LNCaP clone FGC (cell line): ENCODE data around the gene ME1.
"Not testable (repeated sequence)": the region's sequence is repeated elsewhere in the genome, so short reads cannot be mapped to it uniquely, and the experiment has no call there.

ENCODE experiments used
- DNase-seq: peaks from one replicate; pipeline ENCODE4 v3.0.0-alpha.2; 2011; ENCODE audit warnings: low read depth
- H3K4me3 ChIP-seq: 2 replicates; pipeline ENCODE4 v1.5.1; 2011; ENCODE audit warnings: mild to moderate bottlenecking, low read depth, low read length, control low read depth
- TF ChIP-seq, protein P1 (sequence below): IDR thresholded peaks from 2 replicates; pipeline ENCODE4 v1.5.1; 2012; ENCODE audit warnings: mild to moderate bottlenecking; ENCODE audit not compliant: control insufficient read depth, insufficient read depth; ENCODE audit errors: extremely low read depth

ME1 gene

DNA sequence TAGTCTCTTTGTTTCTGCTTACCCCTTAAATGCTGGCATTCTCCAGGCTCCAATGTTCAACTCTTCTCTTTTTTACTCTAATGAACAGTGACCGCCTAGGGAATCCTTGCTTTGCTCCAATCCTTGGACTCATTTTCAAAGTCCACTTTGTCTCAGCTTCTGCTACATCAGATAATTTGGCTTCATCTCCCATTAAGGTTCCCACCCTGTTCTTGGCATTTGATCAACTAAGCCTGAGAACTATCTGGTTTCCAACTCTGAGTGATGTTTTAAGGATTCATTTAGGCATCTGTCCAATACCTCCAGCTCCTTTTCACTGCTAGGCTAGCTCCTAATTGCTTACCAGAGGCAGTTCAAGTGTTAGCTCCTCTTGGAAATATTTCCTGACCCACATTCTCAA, 64.9 kb downstream of the ME1 start:
- no peak overlapping the region for H3K4me3 ChIP-seq
- TF ChIP-seq, protein P1, sequence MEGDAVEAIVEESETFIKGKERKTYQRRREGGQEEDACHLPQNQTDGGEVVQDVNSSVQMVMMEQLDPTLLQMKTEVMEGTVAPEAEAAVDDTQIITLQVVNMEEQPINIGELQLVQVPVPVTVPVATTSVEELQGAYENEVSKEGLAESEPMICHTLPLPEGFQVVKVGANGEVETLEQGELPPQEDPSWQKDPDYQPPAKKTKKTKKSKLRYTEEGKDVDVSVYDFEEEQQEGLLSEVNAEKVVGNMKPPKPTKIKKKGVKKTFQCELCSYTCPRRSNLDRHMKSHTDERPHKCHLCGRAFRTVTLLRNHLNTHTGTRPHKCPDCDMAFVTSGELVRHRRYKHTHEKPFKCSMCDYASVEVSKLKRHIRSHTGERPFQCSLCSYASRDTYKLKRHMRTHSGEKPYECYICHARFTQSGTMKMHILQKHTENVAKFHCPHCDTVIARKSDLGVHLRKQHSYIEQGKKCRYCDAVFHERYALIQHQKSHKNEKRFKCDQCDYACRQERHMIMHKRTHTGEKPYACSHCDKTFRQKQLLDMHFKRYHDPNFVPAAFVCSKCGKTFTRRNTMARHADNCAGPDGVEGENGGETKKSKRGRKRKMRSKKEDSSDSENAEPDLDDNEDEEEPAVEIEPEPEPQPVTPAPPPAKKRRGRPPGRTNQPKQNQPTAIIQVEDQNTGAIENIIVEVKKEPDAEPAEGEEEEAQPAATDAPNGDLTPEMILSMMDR: no peak
- no peak for DNase-seq

DNA sequence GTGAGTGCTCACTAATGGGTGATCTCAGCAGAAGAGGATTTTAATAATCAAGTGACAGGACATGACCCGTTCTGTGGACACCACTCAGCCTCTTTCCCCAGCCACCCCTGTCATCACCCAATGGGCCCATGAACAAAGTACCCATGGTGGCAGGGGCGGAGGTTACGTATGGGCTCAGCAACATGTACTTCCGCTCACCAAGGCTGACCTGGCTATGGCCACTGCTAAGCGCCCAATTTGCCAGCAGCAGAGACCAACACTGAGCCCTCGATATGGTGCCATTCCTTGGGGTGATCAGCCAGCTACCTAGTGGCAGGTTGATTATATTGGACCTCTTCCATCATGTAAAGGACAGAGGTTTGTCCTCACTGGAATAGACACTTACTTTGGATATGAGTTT, 68.5 kb downstream of the ME1 start:
- not testable (repeated sequence) for H3K4me3 ChIP-seq, DNase-seq

DNA sequence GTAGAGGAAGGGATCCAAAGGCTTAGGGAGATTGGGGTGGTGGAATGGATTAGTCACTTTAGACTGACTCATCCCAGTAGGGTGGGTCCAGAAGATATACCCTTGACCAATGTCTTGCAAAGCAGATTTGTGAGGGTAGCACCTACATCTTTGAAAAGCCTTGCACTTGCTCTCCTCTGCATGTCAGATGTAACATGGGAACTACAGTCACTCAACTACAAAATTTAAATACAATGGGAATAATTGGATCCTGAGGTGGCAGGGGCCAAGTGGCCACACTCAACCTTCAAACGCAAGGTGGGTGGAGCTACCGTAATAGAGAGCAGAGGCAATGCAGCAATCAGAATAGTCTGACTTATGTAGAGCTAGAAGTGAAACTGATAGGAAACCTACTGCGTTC, 71.2 kb downstream of the ME1 start:
- no peak overlapping the region for H3K4me3 ChIP-seq
- TF ChIP-seq, protein P1: no peak
- DNase-seq: no peak

DNA sequence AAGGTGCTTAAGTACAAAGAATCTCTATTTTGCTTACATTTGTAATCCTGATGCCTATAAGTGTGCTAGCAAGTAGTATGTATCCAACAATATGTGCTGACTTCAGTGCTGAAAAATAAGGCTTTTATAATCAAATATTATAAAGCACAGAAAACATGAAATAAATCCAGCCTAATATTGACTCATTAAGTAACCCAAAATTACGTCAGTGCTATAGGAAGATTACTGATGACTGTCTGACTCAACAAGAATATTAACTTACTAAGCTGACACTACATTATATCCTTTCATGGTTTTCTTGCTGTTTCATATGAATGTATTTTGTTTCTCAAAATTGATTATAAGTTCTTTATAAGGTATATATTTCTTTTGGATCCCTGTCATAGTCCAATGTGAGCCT, 76.1 kb downstream of the ME1 start:
- H3K4me3 ChIP-seq: no peak overlapping the region
- DNase-seq: no peak
- TF ChIP-seq, protein P1: no peak

DNA sequence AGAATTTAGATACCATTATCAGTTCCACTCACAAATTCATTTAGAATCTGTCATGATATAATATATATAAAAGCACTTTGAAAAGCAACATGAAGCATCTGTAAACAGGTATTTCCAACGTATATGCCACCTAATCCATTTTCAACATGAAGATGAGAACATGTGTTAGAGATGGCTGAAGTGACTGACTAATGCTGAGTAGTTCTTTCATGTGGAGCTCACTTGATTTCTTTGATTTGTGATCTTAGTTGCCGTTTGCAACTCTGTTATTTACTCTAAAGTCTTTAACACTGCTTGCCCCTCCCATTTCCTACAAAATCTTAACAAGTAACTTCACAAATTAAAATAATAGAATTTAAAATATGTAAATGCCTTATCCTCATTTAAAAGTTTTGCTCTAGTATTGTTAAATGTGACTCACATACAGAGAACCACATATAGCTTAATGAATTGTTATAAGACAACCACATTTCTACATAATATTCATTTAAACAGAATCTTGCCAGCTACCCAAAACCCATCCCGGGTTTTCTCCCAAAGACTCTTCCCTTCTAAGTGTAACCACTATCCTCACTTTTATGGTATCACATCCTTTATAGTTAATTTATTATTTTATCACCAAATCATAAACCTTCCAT, 78.3 kb downstream of the ME1 start:
- DNase-seq: no peak
- no peak overlapping the region for H3K4me3 ChIP-seq
- TF ChIP-seq, protein P1: no peak

DNA sequence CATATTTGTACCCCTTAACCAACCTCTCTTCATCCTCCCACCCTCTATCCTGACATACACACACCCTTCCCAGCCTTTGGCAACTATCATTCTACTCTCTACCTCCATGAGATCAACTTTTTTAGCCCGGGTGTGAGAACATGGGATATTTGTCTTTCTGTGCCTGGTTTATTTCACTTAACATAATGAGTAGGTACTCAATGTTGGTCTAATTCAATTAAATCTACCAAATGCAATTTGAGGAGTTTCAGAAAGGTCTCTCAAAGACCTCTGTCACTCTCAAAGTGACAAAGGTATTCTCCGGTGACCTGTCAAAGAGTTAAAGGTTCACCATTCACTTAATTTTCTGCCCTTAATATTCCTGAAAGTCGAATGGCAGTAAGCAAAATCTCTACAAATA, 87.7 kb downstream of the ME1 start:
- DNase-seq: no peak
- no peak overlapping the region for H3K4me3 ChIP-seq
- TF ChIP-seq, protein P1: no peak

DNA sequence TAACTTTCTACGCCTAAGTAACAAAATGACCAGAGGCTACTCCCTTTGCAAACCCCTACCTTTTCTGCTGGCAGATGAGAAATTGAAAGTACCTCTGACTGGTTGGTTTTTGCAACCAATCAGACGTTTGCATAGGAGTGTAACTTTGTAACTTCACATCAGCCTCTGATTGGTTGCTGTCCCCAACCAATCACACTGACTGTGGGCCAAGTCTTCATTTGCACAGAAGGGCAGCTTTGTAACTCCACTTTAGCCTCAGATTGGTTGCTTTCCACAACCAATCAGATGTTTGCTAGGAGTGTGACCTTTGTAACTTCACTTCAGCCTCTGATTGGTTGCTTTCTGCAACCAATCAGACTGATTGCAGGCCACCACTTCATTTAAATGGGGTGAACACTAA, 89.1 kb downstream of the ME1 start:
- no peak for DNase-seq
- TF ChIP-seq, protein P1: no peak

DNA sequence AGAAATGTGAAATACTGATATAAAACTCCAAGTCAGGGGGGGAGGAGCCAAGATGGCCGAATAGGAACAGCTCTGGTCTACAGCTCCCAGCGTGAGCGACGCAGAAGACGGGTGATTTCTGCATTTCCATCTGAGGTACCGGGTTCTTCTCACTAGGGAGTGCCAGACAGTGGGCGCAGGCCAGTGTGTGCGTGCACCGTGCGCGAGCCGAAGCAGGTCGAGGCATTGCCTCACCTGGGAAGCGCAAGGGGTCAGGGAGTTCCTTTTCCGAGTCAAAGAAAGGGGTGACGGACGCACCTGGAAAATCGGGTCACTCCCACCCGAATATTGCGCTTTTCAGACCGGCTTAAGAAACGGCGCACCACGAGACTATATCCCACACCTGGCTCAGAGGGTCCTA, 96.9 kb downstream of the ME1 start:
- not testable (repeated sequence) for DNase-seq, H3K4me3 ChIP-seq

More for the DNA sequence above, 89.1 kb downstream of the ME1 start:
- H3K4me3 ChIP-seq: no peak overlapping the region
